CD8-positive, alpha-beta memory T cell (primary cell): Measurements from ENCODE around the gene CIB4. TPM values are rescaled to one million over a fixed set of nuclear protein-coding genes. Genes with fewer than 3 reads are reported as not detected.
A peak's percentile ranks its signal among the peaks of the same experiment; 100 is the strongest.

Experiments
- CTCF ChIA-PET: fragments of 350-600 bp; sonication (Branson Sonifier 250); formaldehyde crosslinking; loops from one replicate; lab custom pipeline; 2021; ENCODE audit warnings: antibody characterized with exemption; lab: Charles Lee
- POLR2A ChIA-PET: fragments of 350-600 bp; sonication (Branson Sonifier 250); formaldehyde crosslinking; loops from one replicate; lab custom pipeline; 2021; ENCODE audit warnings: antibody characterized with exemption; lab: Charles Lee
- DNase-seq, 5 donors: peaks; one replicate each; pipeline versions ENCODE4 v3.0.0 to v3.0.0-alpha.2; 2020 to 2022; ENCODE audit warnings: mixed read lengths in 1 of 5
- H3K27ac ChIP-seq: one replicate; pipeline ENCODE4 v1.7.0; 2013; ENCODE audit warnings: low read depth, mild to moderate bottlenecking, low read length, moderate library complexity
- H3K27me3 ChIP-seq: 2 replicates; pipeline ENCODE4 v1.7.0; 2013; ENCODE audit warnings: low read length, mild to moderate bottlenecking; ENCODE audit not compliant: insufficient read depth, poor library complexity, severe bottlenecking
- H3K36me3 ChIP-seq: 2 replicates; pipeline ENCODE4 v1.7.0; 2013; ENCODE audit warnings: mild to moderate bottlenecking, low read length, moderate library complexity; ENCODE audit not compliant: insufficient read depth
- H3K4me1 ChIP-seq: 2 replicates; pipeline ENCODE4 v1.7.0; 2013; ENCODE audit warnings: mild to moderate bottlenecking, low read length, moderate library complexity; ENCODE audit not compliant: insufficient read depth
- H3K4me3 ChIP-seq: 2 replicates; pipeline ENCODE4 v1.7.0; 2013; ENCODE audit warnings: mild to moderate bottlenecking, low read length
- H3K9me3 ChIP-seq: 2 replicates; pipeline ENCODE4 v1.7.0; 2013; ENCODE audit warnings: mild to moderate bottlenecking, low read length
- H3K27ac Mint-ChIP-seq, 8 donors: one replicate each; pipeline ENCODE4 v1.8.0; 2020 to 2021; ENCODE audit warnings: mixed read lengths in 8 of 8, mild to moderate bottlenecking in 6 of 8, inconsistent platforms in 3 of 8, moderate library complexity in 3 of 8
- H3K27me3 Mint-ChIP-seq, 2 donors: one replicate each; pipeline ENCODE4 v1.8.0; 2020 to 2021; ENCODE audit warnings: mixed read lengths in 2 of 2, mild to moderate bottlenecking in 1 of 2, moderate library complexity in 1 of 2
- H3K36me3 Mint-ChIP-seq, 3 donors: one replicate each; pipeline ENCODE4 v1.8.0; 2020 to 2021; ENCODE audit warnings: mixed read lengths in 3 of 3, inconsistent platforms in 1 of 3, mild to moderate bottlenecking in 1 of 3
- H3K4me1 Mint-ChIP-seq, 3 donors: one replicate each; pipeline ENCODE4 v1.8.0; 2020 to 2021; ENCODE audit warnings: mixed read lengths in 3 of 3, inconsistent platforms in 1 of 3, mild to moderate bottlenecking in 1 of 3
- H3K4me3 Mint-ChIP-seq, 7 donors: one replicate each; pipeline ENCODE4 v1.8.0; 2020 to 2021; ENCODE audit warnings: mixed read lengths in 7 of 7, mild to moderate bottlenecking in 6 of 7, moderate library complexity in 4 of 7, inconsistent platforms in 2 of 7
- H3K9me3 Mint-ChIP-seq, 5 donors: one replicate each; pipeline ENCODE4 v1.8.0; 2020 to 2022; ENCODE audit warnings: mixed read lengths in 5 of 5, mild to moderate bottlenecking in 3 of 5, moderate library complexity in 2 of 5, inconsistent platforms in 1 of 5
- polyA plus RNA-seq: library from polyadenylated mRNA; unstranded; fragments of 300-500 nt; fragmentation: Illumina TruSeq; gene quantifications from one replicate; pipeline ENCODE4 v1.2.3, GENCODE V29; 2021
- total RNA-seq, 2 experiments: library from RNA; stranded (reverse); gene quantifications; one replicate each; pipeline ENCODE4 v1.2.3, GENCODE V29; 2021

Gene CIB4
- total and polyA plus RNA-seq, 3 experiments from 2014 or later: not detected

DNA sequence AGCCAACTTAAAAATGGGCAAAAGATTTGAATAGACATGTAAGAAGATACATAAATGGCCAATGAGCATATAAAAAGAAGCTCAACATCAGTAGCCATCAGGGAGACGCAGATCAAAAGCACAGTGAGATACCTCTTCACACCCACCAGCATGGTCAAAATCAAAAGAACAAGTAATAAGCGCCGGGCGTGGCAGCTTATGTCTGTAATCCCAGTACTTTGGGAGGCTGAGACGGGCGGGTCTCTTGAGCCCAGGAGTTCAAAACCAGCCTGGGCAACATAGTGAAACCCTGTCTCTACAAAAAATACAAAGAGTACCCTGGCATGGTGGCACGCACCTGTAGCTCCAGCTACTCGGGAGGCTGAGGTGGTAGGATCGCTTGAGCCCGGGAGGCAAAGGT lies 4.6 kb upstream of the CIB4 start:
- Histone ChIP-seq H3K27ac (no peak overlapping the region), H3K9me3 (no peaks in the 10 kb centered on the region), H3K36me3 (no peaks in the 10 kb centered on the region), H3K4me3 (no peak overlapping the region), H3K4me1 (no peaks in the 10 kb centered on the region), H3K27me3 (no peaks in the 10 kb centered on the region)
- H3K4me3 Mint-ChIP-seq: no peak overlapping the region
- peaks cover 0 to 1% (median 0%) of the 10 kb centered on the region in 3 donors for H3K36me3 Mint-ChIP-seq
- CTCF ChIA-PET: no interaction called here
- peak in 1 of 5 donors; percentile 4 for DNase-seq
- H3K9me3 Mint-ChIP-seq: no peaks in the 10 kb centered on the region
- H3K4me1 Mint-ChIP-seq: no peaks in the 10 kb centered on the region
- H3K27ac Mint-ChIP-seq: no peak overlapping the region
- POLR2A ChIA-PET: no interaction called here
- peaks cover 37 to 61% of the 10 kb centered on the region in 2 donors for H3K27me3 Mint-ChIP-seq

DNA sequence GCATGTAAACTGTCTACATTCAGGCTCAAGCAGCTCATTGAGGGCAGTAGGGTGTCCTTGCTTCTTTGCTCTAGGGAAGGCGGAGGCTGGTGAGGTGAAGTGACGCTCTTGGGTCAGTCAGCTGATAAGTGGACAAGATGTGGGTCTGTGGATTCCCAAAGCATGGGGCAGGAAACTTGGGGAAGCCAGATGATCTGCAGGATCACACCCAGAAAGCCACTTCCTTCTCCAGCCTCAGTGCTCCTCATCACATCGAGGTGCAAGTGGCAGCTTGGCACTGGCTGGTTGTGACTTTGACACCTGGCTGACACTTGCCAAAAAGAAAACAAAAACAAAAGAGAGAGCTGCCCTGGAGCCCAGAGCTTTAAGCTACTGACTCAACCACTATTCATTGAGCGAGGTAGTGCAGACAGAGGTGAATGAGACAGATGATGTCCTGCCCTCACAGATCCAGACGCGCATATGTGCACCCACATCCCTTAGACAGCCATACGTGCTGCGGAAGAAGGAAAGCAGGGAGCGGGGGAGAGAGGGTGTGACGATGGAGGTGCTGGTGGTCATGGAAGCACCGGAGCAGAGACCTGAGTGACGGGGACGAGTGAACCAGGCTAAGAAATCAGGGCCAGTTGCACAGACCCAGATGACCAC lies 3.1 kb upstream of the CIB4 start:
- Histone ChIP-seq H3K27ac (no peak overlapping the region), H3K27me3 (no peaks in the 10 kb centered on the region), H3K4me3 (no peak overlapping the region), H3K9me3 (no peaks in the 10 kb centered on the region), H3K4me1 (no peaks in the 10 kb centered on the region), H3K36me3 (no peaks in the 10 kb centered on the region)
- Mint-ChIP-seq H3K27me3 (peaks cover 31 to 64% of the 10 kb centered on the region in 2 donors), H3K9me3 (no peaks in the 10 kb centered on the region), H3K27ac (no peak overlapping the region), H3K4me1 (no peaks in the 10 kb centered on the region), H3K4me3 (peak overlapping the region in 1 of 7 donors; percentile 12), H3K36me3 (peaks cover 0 to 1% (median 0%) of the 10 kb centered on the region in 3 donors)
- ChIA-PET POLR2A (no interaction called here), CTCF (no interaction called here)
- peak in 1 of 5 donors; percentile 14 for DNase-seq

DNA sequence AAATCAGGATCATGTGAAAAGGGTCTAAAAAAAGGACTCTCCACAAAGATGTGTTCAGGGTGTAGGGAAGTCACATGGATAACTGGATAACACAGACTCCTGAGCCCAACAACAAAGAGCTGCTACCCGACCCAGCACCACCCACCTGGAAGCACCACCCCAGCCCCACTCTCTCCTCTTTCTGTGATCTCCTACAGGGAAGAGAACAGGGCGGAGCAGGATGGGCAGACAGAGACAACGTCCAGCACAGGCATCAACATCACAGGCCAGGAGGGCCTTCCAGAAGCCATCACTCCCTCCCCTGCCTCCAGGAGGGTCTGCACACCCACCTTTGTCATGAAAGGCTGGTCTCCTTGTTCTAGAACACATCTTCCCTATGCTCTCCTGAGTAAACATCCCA lies 1.3 kb upstream of the CIB4 start:
- peaks cover 32 to 71% of the 10 kb centered on the region in 2 donors for H3K27me3 Mint-ChIP-seq
- H3K36me3 ChIP-seq: no peaks in the 10 kb centered on the region
- no peaks in the 10 kb centered on the region for H3K9me3 ChIP-seq
- H3K9me3 Mint-ChIP-seq: no peaks in the 10 kb centered on the region
- no peaks in the 10 kb centered on the region for H3K4me1 Mint-ChIP-seq
- H3K4me1 ChIP-seq: no peaks in the 10 kb centered on the region
- no peak overlapping the region for H3K4me3 ChIP-seq
- CTCF ChIA-PET: no interaction called here
- peaks cover 0 to 1% (median 0%) of the 10 kb centered on the region in 3 donors for H3K36me3 Mint-ChIP-seq
- H3K27me3 ChIP-seq: no peaks in the 10 kb centered on the region
- peak in 1 of 5 donors; percentile 0 for DNase-seq
- no peak overlapping the region for H3K27ac ChIP-seq
- H3K4me3 Mint-ChIP-seq: no peak overlapping the region
- POLR2A ChIA-PET: no interaction called here
- peak overlapping the region in 1 of 8 donors; percentile 64 for H3K27ac Mint-ChIP-seq

DNA sequence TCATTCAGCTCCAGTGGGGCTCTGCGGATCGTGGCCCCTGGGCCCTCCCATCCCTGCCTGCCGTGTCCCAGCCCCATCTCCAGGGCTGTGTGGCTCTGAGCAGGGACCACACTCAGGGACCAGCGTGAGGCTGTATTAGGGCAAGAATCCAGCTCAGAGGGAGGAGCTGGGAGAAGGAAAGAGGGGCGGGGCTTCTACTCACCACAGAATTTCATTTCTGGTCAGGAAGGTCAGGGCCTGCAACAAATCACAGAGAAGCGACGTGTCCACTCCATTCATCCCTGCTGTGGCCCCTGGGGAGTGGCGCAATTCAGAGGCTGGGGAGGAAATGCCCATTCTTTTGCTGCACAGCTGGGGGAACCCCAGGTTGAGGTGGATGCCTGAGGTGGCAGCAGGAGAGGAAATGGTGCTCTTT lies 828 bp downstream of the CIB4 start:
- no peaks in the 10 kb centered on the region for H3K9me3 Mint-ChIP-seq
- ChIA-PET CTCF (no interaction called here), POLR2A (no interaction called here)
- peaks cover 0 to 1% (median 0%) of the 10 kb centered on the region in 3 donors for H3K36me3 Mint-ChIP-seq
- peaks cover 23 to 52% of the 10 kb centered on the region in 2 donors for H3K27me3 Mint-ChIP-seq
- H3K4me1 ChIP-seq: no peaks in the 10 kb centered on the region
- no peak overlapping the region for H3K27ac ChIP-seq
- no peak overlapping the region for H3K4me3 ChIP-seq
- no peak overlapping the region for H3K4me3 Mint-ChIP-seq
- H3K4me1 Mint-ChIP-seq: no peaks in the 10 kb centered on the region
- no peaks in the 10 kb centered on the region for H3K36me3 ChIP-seq
- no peaks in the 10 kb centered on the region for H3K9me3 ChIP-seq
- DNase-seq: no peak
- no peak overlapping the region for H3K27ac Mint-ChIP-seq
- no peaks in the 10 kb centered on the region for H3K27me3 ChIP-seq

DNA sequence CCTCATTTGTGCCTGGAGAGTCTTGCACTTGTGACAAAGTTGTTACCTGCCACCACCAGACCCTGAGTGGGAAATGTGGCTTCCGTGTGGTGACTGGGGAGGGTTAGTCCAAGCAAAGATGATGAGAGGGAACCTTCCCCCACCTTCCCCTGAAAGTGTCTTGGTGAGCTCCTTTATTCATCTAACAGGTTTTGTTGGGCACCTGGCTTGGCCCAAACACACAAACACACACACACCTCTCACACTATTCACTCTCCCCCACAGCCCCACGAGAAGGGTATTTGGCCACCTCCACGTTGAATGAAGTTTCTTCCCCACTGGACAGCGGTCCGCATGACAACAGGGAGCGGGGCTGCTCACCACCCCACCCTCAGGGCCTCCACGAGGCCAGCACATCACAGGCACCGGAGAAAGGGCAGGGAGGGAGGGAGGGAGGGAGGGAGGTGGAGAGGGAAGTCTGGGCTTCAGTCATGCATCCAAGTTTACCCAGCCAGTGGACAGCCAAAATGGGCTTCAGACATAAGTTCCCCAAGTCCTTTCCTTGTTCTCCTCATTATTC lies 1.4 kb downstream of the CIB4 start:
- Mint-ChIP-seq H3K4me1 (no peaks in the 10 kb centered on the region), H3K4me3 (no peak overlapping the region), H3K27me3 (peaks cover 20 to 47% of the 10 kb centered on the region in 2 donors), H3K9me3 (no peaks in the 10 kb centered on the region), H3K36me3 (peaks cover 0 to 1% (median 0%) of the 10 kb centered on the region in 3 donors), H3K27ac (no peak overlapping the region)
- peak in 1 of 5 donors; percentile 3 for DNase-seq
- Histone ChIP-seq H3K4me1 (no peaks in the 10 kb centered on the region), H3K4me3 (no peak overlapping the region), H3K9me3 (no peaks in the 10 kb centered on the region), H3K36me3 (no peaks in the 10 kb centered on the region), H3K27ac (no peak overlapping the region), H3K27me3 (no peaks in the 10 kb centered on the region)
- CTCF ChIA-PET: no interaction called here
- POLR2A ChIA-PET: no interaction called here

DNA sequence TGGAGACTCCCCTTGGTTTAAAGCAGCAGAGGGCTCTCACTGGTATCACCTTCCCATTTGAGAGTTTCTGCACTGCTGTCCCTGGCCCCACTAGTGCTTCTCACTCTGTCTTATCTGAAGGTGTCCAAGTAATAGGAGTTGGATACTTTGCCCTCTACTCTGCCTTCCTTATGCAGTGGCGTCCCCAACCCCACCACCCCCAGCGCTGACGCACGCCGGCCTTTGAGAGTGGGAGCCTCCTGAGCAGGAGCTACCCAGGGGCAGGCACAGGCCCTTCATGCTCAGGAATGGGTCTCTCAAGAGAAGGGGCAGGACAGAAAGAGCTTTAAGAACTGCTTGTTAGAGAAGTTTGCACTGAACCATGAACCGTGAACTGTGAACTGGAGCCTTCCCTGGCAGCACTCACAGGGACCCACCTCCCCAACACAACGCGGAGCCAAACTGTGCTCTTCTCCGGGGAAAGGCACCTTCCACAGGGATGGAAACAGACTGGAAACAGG lies 3.3 kb downstream of the CIB4 start:
- no peaks in the 10 kb centered on the region for H3K36me3 Mint-ChIP-seq
- H3K4me3 Mint-ChIP-seq: no peak overlapping the region
- CTCF ChIA-PET: no interaction called here
- no peaks in the 10 kb centered on the region for H3K4me1 ChIP-seq
- no peaks in the 10 kb centered on the region for H3K9me3 Mint-ChIP-seq
- H3K36me3 ChIP-seq: no peaks in the 10 kb centered on the region
- H3K27me3 Mint-ChIP-seq: peaks cover 13 to 45% of the 10 kb centered on the region in 2 donors
- no peaks in the 10 kb centered on the region for H3K27me3 ChIP-seq
- POLR2A ChIA-PET: no interaction called here
- DNase-seq: peak in 1 of 5 donors; percentile 13
- H3K4me1 Mint-ChIP-seq: no peaks in the 10 kb centered on the region
- no peak overlapping the region for H3K27ac Mint-ChIP-seq
- no peak overlapping the region for H3K4me3 ChIP-seq
- H3K27ac ChIP-seq: no peak overlapping the region
- H3K9me3 ChIP-seq: no peaks in the 10 kb centered on the region

DNA sequence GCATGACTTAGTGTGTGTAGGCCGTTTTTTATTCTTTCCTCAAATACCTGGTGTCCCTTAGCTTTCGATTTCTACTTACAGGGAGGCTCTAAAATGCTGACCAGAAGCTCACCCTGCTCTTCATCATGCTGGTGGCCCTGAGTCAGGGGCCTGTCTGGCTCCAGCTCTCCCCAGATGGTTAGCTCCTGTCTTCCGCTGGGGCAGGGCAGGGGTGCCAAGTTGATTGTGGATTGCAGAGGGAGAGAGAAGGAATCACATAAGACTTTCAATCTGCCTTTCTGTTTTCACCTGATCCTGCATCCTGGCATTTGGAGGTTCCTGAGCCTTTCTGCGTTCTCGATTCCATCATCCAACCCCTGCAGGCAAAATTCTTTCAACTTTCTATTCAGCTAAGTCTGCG lies 4.2 kb downstream of the CIB4 start:
- Histone ChIP-seq H3K4me1 (no peaks in the 10 kb centered on the region), H3K27me3 (no peaks in the 10 kb centered on the region), H3K36me3 (no peaks in the 10 kb centered on the region), H3K9me3 (no peaks in the 10 kb centered on the region), H3K4me3 (no peak overlapping the region), H3K27ac (no peak overlapping the region)
- no peaks in the 10 kb centered on the region for H3K9me3 Mint-ChIP-seq
- no peak overlapping the region for H3K4me3 Mint-ChIP-seq
- H3K36me3 Mint-ChIP-seq: no peaks in the 10 kb centered on the region
- CTCF ChIA-PET: no interaction called here
- peaks cover 13 to 42% of the 10 kb centered on the region in 2 donors for H3K27me3 Mint-ChIP-seq
- no peak overlapping the region for H3K27ac Mint-ChIP-seq
- no peaks in the 10 kb centered on the region for H3K4me1 Mint-ChIP-seq
- peak in 1 of 5 donors; percentile 5 for DNase-seq
- POLR2A ChIA-PET: no interaction called here

DNA sequence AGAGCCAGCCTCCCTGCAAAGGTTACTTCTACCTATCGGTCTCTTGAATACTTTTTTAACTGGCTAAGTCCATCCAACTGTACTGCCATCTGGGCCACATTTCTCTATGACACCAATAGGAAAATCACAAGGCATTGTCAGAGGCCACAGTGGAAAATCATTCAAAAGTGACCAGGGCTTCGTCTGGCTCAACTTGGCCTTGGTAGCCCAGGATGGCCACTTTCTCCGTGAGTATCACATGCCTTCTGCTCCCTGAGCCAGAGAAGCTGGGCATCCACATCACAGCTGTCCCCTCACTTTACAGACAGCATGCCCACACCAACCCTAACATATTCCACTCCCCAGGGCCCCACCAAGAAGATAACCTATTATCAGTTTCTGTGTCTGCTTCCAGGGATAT lies 5.8 kb downstream of the CIB4 start:
- POLR2A ChIA-PET: no interaction called here
- Histone ChIP-seq H3K4me1 (no peaks in the 10 kb centered on the region), H3K9me3 (no peaks in the 10 kb centered on the region), H3K4me3 (no peak overlapping the region), H3K36me3 (no peaks in the 10 kb centered on the region), H3K27ac (no peak overlapping the region), H3K27me3 (no peaks in the 10 kb centered on the region)
- H3K4me1 Mint-ChIP-seq: no peaks in the 10 kb centered on the region
- H3K36me3 Mint-ChIP-seq: no peaks in the 10 kb centered on the region
- no peaks in the 10 kb centered on the region for H3K9me3 Mint-ChIP-seq
- CTCF ChIA-PET: no interaction called here
- DNase-seq: peak in 1 of 5 donors; percentile 20
- peaks cover 15 to 28% of the 10 kb centered on the region in 2 donors for H3K27me3 Mint-ChIP-seq
- H3K4me3 Mint-ChIP-seq: no peak overlapping the region
- no peak overlapping the region for H3K27ac Mint-ChIP-seq
